Stimulated activated naive B cell treated with anti-CD40 and anti-IgM and Interleukin-4, amounts not matched to agents 10 μg/mL and 1 μg/mL and 100 μg/mL, for 72 hours (primary cell): ENCODE results near the gene ATXN7L3B.

Experiments used
- ATAC-seq, 2 donors: fragments of 150-1000 bp; cut with Tn5 transposase; replicated peaks; 2 replicates each; pipeline ENCODE4 v1.10.0; 2021; ENCODE audit warnings: moderate library complexity in 1 of 2
- DNase-seq: peaks from one replicate; pipeline ENCODE4 v3.0.0; 2021
- H3K27ac Mint-ChIP-seq: one replicate; pipeline ENCODE4 v1.8.0; 2022; ENCODE audit warnings: mild to moderate bottlenecking, mixed read lengths
- H3K27me3 Mint-ChIP-seq, 2 donors: one replicate each; pipeline ENCODE4 v1.8.0; 2022; ENCODE audit warnings: mixed read lengths in 2 of 2
- H3K36me3 Mint-ChIP-seq, 2 donors: one replicate each; pipeline ENCODE4 v1.8.0; 2022; ENCODE audit warnings: mixed read lengths in 2 of 2, mild to moderate bottlenecking in 1 of 2
- H3K4me1 Mint-ChIP-seq, 2 donors: one replicate each; pipeline ENCODE4 v1.8.0; 2022; ENCODE audit warnings: mixed read lengths in 2 of 2, mild to moderate bottlenecking in 1 of 2
- H3K4me3 Mint-ChIP-seq, 2 donors: one replicate each; pipeline ENCODE4 v1.8.0; 2022; ENCODE audit warnings: mild to moderate bottlenecking in 2 of 2, mixed read lengths in 2 of 2, moderate library complexity in 1 of 2
- H3K9me3 Mint-ChIP-seq, 2 donors: one replicate each; pipeline ENCODE4 v1.8.0; 2022; ENCODE audit warnings: mixed read lengths in 2 of 2, mild to moderate bottlenecking in 1 of 2

ATXN7L3B gene

GRCh38 chr12:74537126-74537706 lies 419 bp upstream of the ATXN7L3B start:
- no peaks in the 10 kb centered on the region for H3K27me3 Mint-ChIP-seq
- peaks cover 31 to 44% of the 10 kb centered on the region in 2 donors for H3K4me1 Mint-ChIP-seq
- peaks cover 27 to 49% of the 10 kb centered on the region in 2 donors for H3K36me3 Mint-ChIP-seq
- ATAC-seq: peak; percentile 64 to 66
- no peak for DNase-seq
- peak overlapping the region; percentile 92 for H3K4me3 Mint-ChIP-seq
- H3K9me3 Mint-ChIP-seq: peaks cover 0 to 1% of the 10 kb centered on the region in 2 donors
- peak overlapping the region; percentile 98 for H3K27ac Mint-ChIP-seq

- Mint-ChIP-seq H3K27ac (peak overlapping the region; percentile 98), H3K36me3 (peaks cover 29 to 52% of the 10 kb centered on the region in 2 donors), H3K4me3 (peak overlapping the region; percentile 92), H3K9me3 (peaks cover 0 to 1% of the 10 kb centered on the region in 2 donors), H3K4me1 (peaks cover 31 to 55% of the 10 kb centered on the region in 2 donors), H3K27me3 (no peaks in the 10 kb centered on the region)
- DNase-seq: peak; percentile 8
- peak; percentile 16 to 23 for ATAC-seq
These were observed 1.0 kb downstream of the ATXN7L3B start for GRCh38 chr12:74538491-74539258.

- peaks cover 29 to 52% of the 10 kb centered on the region in 2 donors for H3K36me3 Mint-ChIP-seq
- DNase-seq: no peak
- peaks cover 31 to 55% of the 10 kb centered on the region in 2 donors for H3K4me1 Mint-ChIP-seq
- peak overlapping the region; percentile 83 for H3K27ac Mint-ChIP-seq
- peaks cover 0 to 1% of the 10 kb centered on the region in 2 donors for H3K9me3 Mint-ChIP-seq
- H3K4me3 Mint-ChIP-seq: peak overlapping the region; percentile 92
- no peak for ATAC-seq
- no peaks in the 10 kb centered on the region for H3K27me3 Mint-ChIP-seq
These were observed 1.6 kb downstream of the ATXN7L3B start for GRCh38 chr12:74539261-74539660.

- DNase-seq: no peak
- peaks cover 0 to 1% of the 10 kb centered on the region in 2 donors for H3K9me3 Mint-ChIP-seq
- H3K36me3 Mint-ChIP-seq: peaks cover 29 to 52% of the 10 kb centered on the region in 2 donors
These were observed 2.3 kb downstream of the ATXN7L3B start for GRCh38 chr12:74539765-74540526.

GRCh38 chr12:74541074-74541473 lies 3.4 kb downstream of the ATXN7L3B start:
- DNase-seq (no peak), ATAC-seq (no peak)
- H3K27ac Mint-ChIP-seq: no peak overlapping the region
- H3K4me1 Mint-ChIP-seq: peaks cover 29 to 48% of the 10 kb centered on the region in 2 donors
- no peaks in the 10 kb centered on the region for H3K9me3 Mint-ChIP-seq
- peak overlapping the region in 1 of 2 donors; percentile 49 for H3K4me3 Mint-ChIP-seq
- no peaks in the 10 kb centered on the region for H3K27me3 Mint-ChIP-seq
- peaks cover 29 to 46% of the 10 kb centered on the region in 2 donors for H3K36me3 Mint-ChIP-seq

More at GRCh38 chr12:74539765-74540526, 2.3 kb downstream of the ATXN7L3B start:
- ATAC-seq: no peak
- Mint-ChIP-seq H3K4me1 (peaks cover 31 to 55% of the 10 kb centered on the region in 2 donors), H3K27me3 (no peaks in the 10 kb centered on the region), H3K4me3 (peak overlapping the region; percentile 92), H3K27ac (peak overlapping the region; percentile 92)

GRCh38 chr12:74547249-74547648 lies 9.6 kb downstream of the ATXN7L3B start:
- no peak overlapping the region for H3K4me3 Mint-ChIP-seq
- H3K4me1 Mint-ChIP-seq: peaks cover 0 to 11% of the 10 kb centered on the region in 2 donors
- ATAC-seq (no peak), DNase-seq (no peak)
- H3K27me3 Mint-ChIP-seq: no peaks in the 10 kb centered on the region
- H3K27ac Mint-ChIP-seq: no peak overlapping the region
- peaks cover 6 to 8% of the 10 kb centered on the region in 2 donors for H3K36me3 Mint-ChIP-seq
- no peaks in the 10 kb centered on the region for H3K9me3 Mint-ChIP-seq

- peaks cover 0 to 2% of the 10 kb centered on the region in 2 donors for H3K27me3 Mint-ChIP-seq
- no peak overlapping the region for H3K27ac Mint-ChIP-seq
- ATAC-seq: no peak
- peaks cover 4% of the 10 kb centered on the region in 2 donors for H3K36me3 Mint-ChIP-seq
- H3K4me1 Mint-ChIP-seq: no peaks in the 10 kb centered on the region
- no peaks in the 10 kb centered on the region for H3K9me3 Mint-ChIP-seq
- DNase-seq: no peak
- no peak overlapping the region for H3K4me3 Mint-ChIP-seq
These were observed 13.7 kb downstream of the ATXN7L3B start for GRCh38 chr12:74551291-74551690.

GRCh38 chr12:74552201-74552600 lies 14.6 kb downstream of the ATXN7L3B start:
- peaks cover 0 to 5% of the 10 kb centered on the region in 2 donors for H3K27me3 Mint-ChIP-seq
- no peak overlapping the region for H3K4me3 Mint-ChIP-seq
- H3K9me3 Mint-ChIP-seq: no peaks in the 10 kb centered on the region
- H3K4me1 Mint-ChIP-seq: no peaks in the 10 kb centered on the region
- no peak for DNase-seq
- H3K36me3 Mint-ChIP-seq: no peaks in the 10 kb centered on the region
- peak in 1 of 2 donors; percentile 34 for ATAC-seq
- H3K27ac Mint-ChIP-seq: no peak overlapping the region

GRCh38 chr12:74559728-74560127 lies 22.1 kb downstream of the ATXN7L3B start:
- Mint-ChIP-seq H3K4me3 (no peak overlapping the region), H3K4me1 (no peaks in the 10 kb centered on the region), H3K27ac (no peak overlapping the region), H3K27me3 (peaks cover 0 to 14% of the 10 kb centered on the region in 2 donors), H3K9me3 (peaks cover 0 to 1% of the 10 kb centered on the region in 2 donors), H3K36me3 (no peaks in the 10 kb centered on the region)
- DNase-seq: no peak
- no peak for ATAC-seq

GRCh38 chr12:74563927-74564326 lies 26.3 kb downstream of the ATXN7L3B start:
- no peaks in the 10 kb centered on the region for H3K36me3 Mint-ChIP-seq
- H3K4me1 Mint-ChIP-seq: no peaks in the 10 kb centered on the region
- DNase-seq (no peak), ATAC-seq (no peak)
- H3K4me3 Mint-ChIP-seq: no peak overlapping the region
- H3K9me3 Mint-ChIP-seq: no peaks in the 10 kb centered on the region
- H3K27ac Mint-ChIP-seq: no peak overlapping the region
- peaks cover 0 to 16% of the 10 kb centered on the region in 2 donors for H3K27me3 Mint-ChIP-seq

- no peaks in the 10 kb centered on the region for H3K36me3 Mint-ChIP-seq
- ATAC-seq (no peak), DNase-seq (no peak)
- peaks cover 0 to 4% of the 10 kb centered on the region in 2 donors for H3K9me3 Mint-ChIP-seq
- H3K27me3 Mint-ChIP-seq: no peaks in the 10 kb centered on the region
- no peaks in the 10 kb centered on the region for H3K4me1 Mint-ChIP-seq
- no peak overlapping the region for H3K4me3 Mint-ChIP-seq
- no peak overlapping the region for H3K27ac Mint-ChIP-seq
These were observed 40.9 kb downstream of the ATXN7L3B start for GRCh38 chr12:74578486-74578885.

GRCh38 chr12:74579446-74579845 lies 41.8 kb downstream of the ATXN7L3B start:
- no peaks in the 10 kb centered on the region for H3K36me3 Mint-ChIP-seq

GRCh38 chr12:74579981-74580380 lies 42.3 kb downstream of the ATXN7L3B start:
- H3K9me3 Mint-ChIP-seq: peaks cover 0 to 4% of the 10 kb centered on the region in 2 donors
- H3K36me3 Mint-ChIP-seq: no peaks in the 10 kb centered on the region
- no peaks in the 10 kb centered on the region for H3K4me1 Mint-ChIP-seq
- no peaks in the 10 kb centered on the region for H3K27me3 Mint-ChIP-seq
- ATAC-seq (no peak), DNase-seq (no peak)
- no peak overlapping the region for H3K4me3 Mint-ChIP-seq
- no peak overlapping the region for H3K27ac Mint-ChIP-seq

More at GRCh38 chr12:74579446-74579845, 41.8 kb downstream of the ATXN7L3B start:
- ATAC-seq: no peak
- H3K4me3 Mint-ChIP-seq: no peak overlapping the region
- peaks cover 0 to 4% of the 10 kb centered on the region in 2 donors for H3K9me3 Mint-ChIP-seq
- no peaks in the 10 kb centered on the region for H3K27me3 Mint-ChIP-seq
- H3K4me1 Mint-ChIP-seq: no peaks in the 10 kb centered on the region
- no peak for DNase-seq
- H3K27ac Mint-ChIP-seq: no peak overlapping the region

GRCh38 chr12:74581439-74581838 lies 43.8 kb downstream of the ATXN7L3B start:
- ATAC-seq (no peak), DNase-seq (no peak)
- Mint-ChIP-seq H3K4me1 (no peaks in the 10 kb centered on the region), H3K9me3 (no peaks in the 10 kb centered on the region), H3K27ac (no peak overlapping the region), H3K27me3 (no peaks in the 10 kb centered on the region), H3K4me3 (no peak overlapping the region), H3K36me3 (no peaks in the 10 kb centered on the region)
